GM12878 (cell line): ENCODE data around the gene LRRC8B. TPM values are rescaled to one million over a fixed set of nuclear protein-coding genes. Genes with fewer than 3 reads are reported as not detected.

Experiments
- ATAC-seq: fragments of 200-7000 bp; cut with Tn5 transposase; 3 replicates; pipeline ENCODE4 v1.9.1; 2020; ENCODE audit warnings: mild to moderate bottlenecking, moderate library complexity
- BruUV-seq: library from RNA; stranded (reverse); fragments of 400-500 nt; replicated peaks from 2 replicates; lab custom pipeline; 2021; lab: Mats Ljungman, UMichigan
- CTCF ChIA-PET: fragments of 300-600 bp; sonication (Branson Sonifier 250); formaldehyde crosslinking; extraction: SDS; loops from one replicate; lab custom pipeline; 2021; ENCODE audit warnings: inconsistent platforms; lab: Yijun Ruan, JAX
- POLR2A ChIA-PET: fragments of 350-600 bp; formaldehyde crosslinking; extraction: SDS; loops from one replicate; lab custom pipeline; 2021; ENCODE audit warnings: inconsistent platforms; lab: Charles Lee
- RAD21 ChIA-PET: fragments of 300-600 bp; sonication (Branson Sonifier 250); formaldehyde crosslinking; loops from one replicate; lab custom pipeline; 2023; ENCODE audit warnings: antibody characterized with exemption; ENCODE audit not compliant: unreplicated experiment; lab: Charles Lee
- SMC1A ChIA-PET: fragments of 300-600 bp; sonication (Branson Sonifier 250); formaldehyde crosslinking; loops from one replicate; lab custom pipeline; 2023; ENCODE audit not compliant: unreplicated experiment, uncharacterized antibody; lab: Charles Lee
- DNase-seq: peaks from one replicate; pipeline ENCODE4 v3.0.0-alpha.2; 2011; ENCODE audit warnings: low read depth, low spot score
- FAIRE-seq: peaks from 3 replicates; lab custom pipeline; 2011; peaks lifted over from hg19 to GRCh38; lab: Jason Lieb, UNC
- H2AFZ ChIP-seq: 2 replicates; pipeline ENCODE4 v1.6.0; 2011; ENCODE audit warnings: low read depth, low read length, control low read depth; ENCODE audit not compliant: control insufficient read depth
- H3K27ac ChIP-seq: 2 replicates; pipeline ENCODE4 v1.5.1; 2011; ENCODE audit warnings: control low read depth; ENCODE audit not compliant: control insufficient read depth, insufficient read depth
- H3K27me3 ChIP-seq, 2 experiments: replicated peaks in 1 of 2; 2 replicates each; pipeline versions ENCODE4 v1.6.0 to v1.6.1; 2011; ENCODE audit warnings: low read length in 1 of 2; ENCODE audit not compliant: control insufficient read depth in 2 of 2, insufficient read depth in 2 of 2
- H3K36me3 ChIP-seq, 2 experiments: 2 replicates each; pipeline ENCODE4 v1.5.1; 2011; ENCODE audit warnings: low read length in 1 of 2; ENCODE audit not compliant: control insufficient read depth in 2 of 2, insufficient read depth in 2 of 2
- H3K4me1 ChIP-seq: 2 replicates; pipeline ENCODE4 v1.6.1; 2011; ENCODE audit warnings: mild to moderate bottlenecking, low read length, moderate library complexity, mixed read lengths; ENCODE audit not compliant: control insufficient read depth, insufficient read depth
- H3K4me2 ChIP-seq: 2 replicates; pipeline ENCODE4 v1.6.0; 2011; ENCODE audit warnings: control low read depth; ENCODE audit not compliant: control insufficient read depth, insufficient read depth
- H3K4me3 ChIP-seq: fragments of 200-600 bp; sonication (generic); 2 replicates; pipeline ENCODE4 v1.5.1; 2016
- H3K79me2 ChIP-seq: 2 replicates; pipeline ENCODE4 v1.6.0; 2011; ENCODE audit warnings: low read length; ENCODE audit not compliant: control insufficient read depth, insufficient read depth
- H3K9ac ChIP-seq: 2 replicates; pipeline ENCODE4 v1.8.0; 2011; ENCODE audit warnings: low read length, control low read depth, mixed read lengths; ENCODE audit not compliant: control insufficient read depth, insufficient read depth
- H3K9me3 ChIP-seq: replicated peaks from 3 replicates; pipeline ENCODE4 v1.5.1; 2011; ENCODE audit warnings: mild to moderate bottlenecking, low read length; ENCODE audit not compliant: control insufficient read depth, insufficient read depth
- H4K20me1 ChIP-seq: 2 replicates; pipeline ENCODE4 v1.6.0; 2011; ENCODE audit not compliant: control insufficient read depth, insufficient read depth
- ETV6 ChIP-seq, 2 experiments: fragments of 450-650 bp in 1 of 2; IDR thresholded peaks in 1 of 2; conservative IDR thresholded peaks in 1 of 2; 2 replicates each; pipeline ENCODE4 v1.6.1; 2014; ENCODE audit warnings: antibody characterized with exemption in 1 of 2, borderline replicate concordance in 1 of 2, low read depth in 1 of 2, mild to moderate bottlenecking in 1 of 2, moderate library complexity in 1 of 2
- GATAD2B ChIP-seq: fragments of 450-650 bp; conservative IDR thresholded peaks from 2 replicates; pipeline ENCODE4 v1.6.1; 2017; ENCODE audit warnings: low read depth, mild to moderate bottlenecking, moderate library complexity
- HCFC1 ChIP-seq: fragments of 150-350 bp; IDR thresholded peaks from 2 replicates; pipeline ENCODE4 v1.6.1; 2014; ENCODE audit warnings: low read length
- KAT2A ChIP-seq: conservative IDR thresholded peaks from 2 replicates; pipeline ENCODE4 v1.6.1; 2011; ENCODE audit warnings: low read depth, low read length; ENCODE audit not compliant: control insufficient read depth
- MYB ChIP-seq: fragments of 150-350 bp; IDR thresholded peaks from 2 replicates; pipeline ENCODE4 v1.6.1; 2014; ENCODE audit warnings: mild to moderate bottlenecking, low read depth, low read length, borderline replicate concordance
- PAX5 ChIP-seq: IDR thresholded peaks from 2 replicates; pipeline ENCODE4 v1.6.1; 2011; ENCODE audit warnings: low read depth, low read length, borderline replicate concordance
- POLR2AphosphoS2 ChIP-seq: IDR thresholded peaks from 2 replicates; pipeline ENCODE4 v1.6.1; 2011; ENCODE audit warnings: low read depth, mild to moderate bottlenecking, low read length, improper control_type of control experiment, moderate library complexity
- RCOR1 ChIP-seq: conservative IDR thresholded peaks from 2 replicates; pipeline ENCODE4 v1.6.1; 2012; ENCODE audit warnings: low read depth, low read length, improper control_type of control experiment
- SP1 ChIP-seq: IDR thresholded peaks from one replicate; pipeline ENCODE4 v1.6.1; 2011; ENCODE audit warnings: low read depth, low read length
- SREBF2 ChIP-seq: IDR thresholded peaks from 2 replicates; pipeline ENCODE4 v1.6.1; 2012; ENCODE audit warnings: mild to moderate bottlenecking, low read length
- SUZ12 ChIP-seq: fragments of 200-600 bp; sonication (generic); IDR thresholded peaks from one replicate; pipeline ENCODE4 v1.6.1; 2018; ENCODE audit warnings: antibody characterized with exemption, mild to moderate bottlenecking; ENCODE audit not compliant: unreplicated experiment
- YBX1 ChIP-seq: fragments of 450-650 bp; IDR thresholded peaks from 2 replicates; pipeline ENCODE4 v1.6.1; 2016; ENCODE audit warnings: antibody characterized with exemption
- ZNF217 ChIP-seq: fragments of 450-650 bp; IDR thresholded peaks from 2 replicates; pipeline ENCODE4 v1.6.1; 2017; ENCODE audit warnings: antibody characterized with exemption, mild to moderate bottlenecking
- WGBS: methylation state at CpG from one replicate; pipeline ENCODE4 v1.1.6; 2016; ENCODE audit warnings: low lambda C conversion rate; ENCODE audit not compliant: insufficient replicate concordance, insufficient coverage; ENCODE audit errors: missing lambda C conversion rate; 5-methylcytosine and 5-hydroxymethylcytosine counted together
- in situ Hi-C: fragments of 300-500 bp; cut with MboI; formaldehyde crosslinking; loops from 9 replicates; pipeline ENCODE4 v1.14.3; 2018; ENCODE audit warnings: mixed read lengths
- intact Hi-C: fragments of 100-400 bp; cut with micrococcal nuclease; formaldehyde crosslinking; loops from one replicate; pipeline ENCODE4 v1.14.2; 2022; ENCODE audit not compliant: unreplicated experiment
- polyA plus RNA-seq, 11 experiments: library from polyadenylated mRNA; depleted of rRNA in 4 of 11; unstranded in 6 of 11; stranded (reverse) in 5 of 11; fragments of >200 nt; fragmentation: Nextera tagmentation in 4 of 11; fragmentation: Illumina TruSeq in 1 of 11; extraction: Ambion mirVana in 4 of 11; extraction: Trizol in 1 of 11; gene quantifications; 1 replicate in 1 of 11; 2 replicates in 10 of 11; pipeline versions ENCODE4 v1.2.1 to v1.2.3, GENCODE V29; 2011 to 2016; ENCODE audit warnings: inconsistent platforms in 2 of 11, missing spikeins in 2 of 11, low read depth in 1 of 11
- total RNA-seq, 4 experiments: library from RNA; depleted of rRNA in 3 of 4; stranded (reverse); fragments of >200 nt in 3 of 4; fragmentation: Illumina TruSeq in 1 of 4; extraction: Trizol in 1 of 4; gene quantifications; 2 replicates each; pipeline versions ENCODE4 v1.2.1 to v1.2.3, GENCODE V29; 2013 to 2021
- TF ChIP-seq, protein P1 (sequence below): IDR thresholded peaks from 2 replicates; pipeline ENCODE4 v1.6.1; 2011; ENCODE audit warnings: borderline replicate concordance, low read depth, mild to moderate bottlenecking, moderate library complexity, low read length; ENCODE audit not compliant: insufficient read depth, poor library complexity, severe bottlenecking
- TF ChIP-seq, protein P2 (sequence below): fragments of 450-650 bp; formaldehyde crosslinking; IDR thresholded peaks from 2 replicates; pipeline ENCODE4 v1.4.0; 2022; ENCODE audit warnings: mild to moderate bottlenecking, moderate library complexity
- TF ChIP-seq, protein P3 (sequence below): IDR thresholded peaks from 2 replicates; pipeline ENCODE4 v1.6.1; 2012; ENCODE audit warnings: low read depth, low read length, improper control_type of control experiment

The LRRC8B gene
- total and polyA plus RNA-seq, 10 of the 15 experiments (the other 5 are each of a cell fraction or from before 2014, with no cell fraction given): 1.3 to 9.2 (median 5.4) TPM

DNA sequence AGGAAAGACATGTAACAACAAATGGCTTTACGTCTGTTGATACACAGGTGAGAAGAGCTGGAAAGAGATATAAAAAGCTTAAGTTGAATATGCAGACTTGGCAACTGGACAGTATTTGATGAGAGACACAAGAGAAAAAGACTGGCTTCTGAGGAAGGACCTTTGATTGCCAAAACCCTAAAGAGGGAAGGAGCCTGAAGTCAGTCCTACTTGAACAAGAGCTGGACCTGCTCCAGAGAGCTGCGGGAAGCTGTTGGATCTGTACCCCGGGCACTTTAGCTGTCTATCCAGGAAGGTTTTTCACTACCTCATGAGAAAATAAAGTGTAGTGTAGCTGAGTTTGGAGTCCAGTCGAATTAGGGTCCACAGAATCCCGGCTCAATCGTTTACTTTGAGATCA, 25.3 kb upstream of the LRRC8B start (continued):
- no peak for TF ChIP-seq GATAD2B

- Histone ChIP-seq H3K9me3 (no peaks in the 10 kb centered on the region), H3K27ac (no peak overlapping the region), H3K79me2 (no peaks in the 10 kb centered on the region), H2AFZ (no peak overlapping the region), H3K36me3 (no peaks in the 10 kb centered on the region), H4K20me1 (no peaks in the 10 kb centered on the region), H3K4me1 (no peaks in the 10 kb centered on the region), H3K4me3 (no peak overlapping the region), H3K27me3 (no peaks in the 10 kb centered on the region; a peak in 1 of 4 replicates), H3K9ac (no peak overlapping the region), H3K4me2 (no peak overlapping the region)
- ChIA-PET RAD21 (no interaction called here), POLR2A (no interaction called here), CTCF (no interaction called here), SMC1A (no interaction called here)
- no TSS peak for BruUV-seq
- in situ Hi-C loops: loop anchor here (25.0 kb wide), 1 partner anchor 485 kb away; the partner anchor contains the start of gene ZNF326
- ATAC-seq (no peak), FAIRE-seq (no peak), DNase-seq (no peak)
- 17% methylated on average over 2 of the region's 2 CpGs for WGBS
- TF ChIP-seq, protein P1, sequence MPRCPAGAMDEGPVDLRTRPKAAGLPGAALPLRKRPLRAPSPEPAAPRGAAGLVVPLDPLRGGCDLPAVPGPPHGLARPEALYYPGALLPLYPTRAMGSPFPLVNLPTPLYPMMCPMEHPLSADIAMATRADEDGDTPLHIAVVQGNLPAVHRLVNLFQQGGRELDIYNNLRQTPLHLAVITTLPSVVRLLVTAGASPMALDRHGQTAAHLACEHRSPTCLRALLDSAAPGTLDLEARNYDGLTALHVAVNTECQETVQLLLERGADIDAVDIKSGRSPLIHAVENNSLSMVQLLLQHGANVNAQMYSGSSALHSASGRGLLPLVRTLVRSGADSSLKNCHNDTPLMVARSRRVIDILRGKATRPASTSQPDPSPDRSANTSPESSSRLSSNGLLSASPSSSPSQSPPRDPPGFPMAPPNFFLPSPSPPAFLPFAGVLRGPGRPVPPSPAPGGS: no peak
- TF ChIP-seq, protein P2, sequence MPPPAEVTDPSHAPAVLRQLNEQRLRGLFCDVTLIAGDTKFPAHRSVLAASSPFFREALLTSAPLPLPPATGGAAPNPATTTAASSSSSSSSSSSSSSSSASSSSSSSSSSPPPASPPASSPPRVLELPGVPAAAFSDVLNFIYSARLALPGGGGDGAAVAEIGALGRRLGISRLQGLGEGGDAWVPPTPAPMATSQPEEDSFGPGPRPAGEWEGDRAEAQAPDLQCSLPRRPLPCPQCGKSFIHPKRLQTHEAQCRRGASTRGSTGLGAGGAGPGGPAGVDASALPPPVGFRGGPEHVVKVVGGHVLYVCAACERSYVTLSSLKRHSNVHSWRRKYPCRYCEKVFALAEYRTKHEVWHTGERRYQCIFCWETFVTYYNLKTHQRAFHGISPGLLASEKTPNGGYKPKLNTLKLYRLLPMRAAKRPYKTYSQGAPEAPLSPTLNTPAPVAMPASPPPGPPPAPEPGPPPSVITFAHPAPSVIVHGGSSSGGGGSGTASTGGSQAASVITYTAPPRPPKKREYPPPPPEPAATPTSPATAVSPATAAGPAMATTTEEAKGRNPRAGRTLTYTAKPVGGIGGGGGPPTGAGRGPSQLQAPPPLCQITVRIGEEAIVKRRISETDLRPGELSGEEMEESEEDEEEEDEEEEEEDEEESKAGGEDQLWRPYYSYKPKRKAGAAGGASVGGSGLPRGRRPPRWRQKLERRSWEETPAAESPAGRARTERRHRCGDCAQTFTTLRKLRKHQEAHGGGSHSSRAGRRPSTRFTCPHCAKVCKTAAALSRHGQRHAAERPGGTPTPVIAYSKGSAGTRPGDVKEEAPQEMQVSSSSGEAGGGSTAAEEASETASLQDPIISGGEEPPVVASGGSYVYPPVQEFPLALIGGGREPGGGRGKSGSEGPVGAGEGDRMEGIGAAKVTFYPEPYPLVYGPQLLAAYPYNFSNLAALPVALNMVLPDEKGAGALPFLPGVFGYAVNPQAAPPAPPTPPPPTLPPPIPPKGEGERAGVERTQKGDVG (CRISPR knock-in tag): no peak
- no peak for TF ChIP-seq PAX5
- TF ChIP-seq YBX1: no peak
- no peak for TF ChIP-seq ETV6 (conservative IDR thresholded peaks at IDR 0.05 in 1 of 2, IDR thresholded peaks at IDR 0.05 in 1 of 2; ENCODE audit: borderline replicate concordance in 1 of 2, low read depth in 1 of 2)
- no peak for TF ChIP-seq SUZ12
- TF ChIP-seq RCOR1: no peak
- TF ChIP-seq SREBF2: no peak
- TF ChIP-seq, protein P3, sequence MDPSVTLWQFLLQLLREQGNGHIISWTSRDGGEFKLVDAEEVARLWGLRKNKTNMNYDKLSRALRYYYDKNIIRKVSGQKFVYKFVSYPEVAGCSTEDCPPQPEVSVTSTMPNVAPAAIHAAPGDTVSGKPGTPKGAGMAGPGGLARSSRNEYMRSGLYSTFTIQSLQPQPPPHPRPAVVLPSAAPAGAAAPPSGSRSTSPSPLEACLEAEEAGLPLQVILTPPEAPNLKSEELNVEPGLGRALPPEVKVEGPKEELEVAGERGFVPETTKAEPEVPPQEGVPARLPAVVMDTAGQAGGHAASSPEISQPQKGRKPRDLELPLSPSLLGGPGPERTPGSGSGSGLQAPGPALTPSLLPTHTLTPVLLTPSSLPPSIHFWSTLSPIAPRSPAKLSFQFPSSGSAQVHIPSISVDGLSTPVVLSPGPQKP: no peak
- no peak for TF ChIP-seq KAT2A
- no peak for TF ChIP-seq HCFC1
- TF ChIP-seq MYB: no peak
- no peak for TF ChIP-seq ZNF217
- TF ChIP-seq POLR2AphosphoS2: no peak
- no peak for TF ChIP-seq SP1
- intact Hi-C loops: no loop called here
Measured at GRCh38 chr1:89502042-89502441, 22.6 kb upstream of the LRRC8B start.
